ENCODE measurements around the gene CEACAM21.

Gene CEACAM21

GRCh38 chr19:41619018-41619556 lies 43.1 kb downstream of the CEACAM21 start:
- no peak for DNase-seq (ENCODE audit: low read depth)

- DNase-seq (ENCODE audit: low read depth) = no peak
Observed at GRCh38 chr19:41620171-41620570, 44.2 kb downstream of the CEACAM21 start.

GRCh38 chr19:41621226-41621625 lies 45.3 kb downstream of the CEACAM21 start:
- DNase-seq (ENCODE audit: low read depth) = no peak

GRCh38 chr19:41621654-41622053 lies 45.7 kb downstream of the CEACAM21 start:
- DNase-seq (ENCODE audit: low read depth) = no peak

- DNase-seq (ENCODE audit: low read depth) = no peak
Observed at GRCh38 chr19:41623360-41623759, 47.4 kb downstream of the CEACAM21 start.

- DNase-seq (ENCODE audit: low read depth) = no peak
Observed at GRCh38 chr19:41624515-41624914, 48.5 kb downstream of the CEACAM21 start.

- no peak for DNase-seq (ENCODE audit: low read depth)
Observed at GRCh38 chr19:41624937-41625336, 49.0 kb downstream of the CEACAM21 start.

GRCh38 chr19:41626278-41626677 lies 50.3 kb downstream of the CEACAM21 start:
- no peak for DNase-seq (ENCODE audit: low read depth)

GRCh38 chr19:41626877-41627276 lies 50.9 kb downstream of the CEACAM21 start, which contains the start of gene CEACAM4:
TSS of gene CEACAM4 (minus strand) at chr19:41627074. CDS start at chr19:41626963, 111 bp downstream.
- DNase-seq (ENCODE audit: low read depth) = no peak

- DNase-seq (ENCODE audit: low read depth) = no peak
Observed at GRCh38 chr19:41627966-41628675, 52.2 kb downstream of the CEACAM21 start.

Measured in CMK (cell line).